Karpas-422 (cell line): Measurements from ENCODE around the gene CAMK1G. TPM values are rescaled to one million over a fixed set of nuclear protein-coding genes. Genes with fewer than 3 reads are reported as not detected.

Experiments used
- DNase-seq: peaks from one replicate; pipeline ENCODE4 v3.0.0-alpha.2; 2015
- H2AFZ ChIP-seq: fragments of 200-600 bp; sonication (generic); 2 replicates; pipeline ENCODE4 v1.6.1; 2014; ENCODE audit warnings: antibody characterized with exemption, low read length, mixed read lengths
- H3K27ac ChIP-seq: fragments of 200-600 bp; sonication (generic); 2 replicates; pipeline ENCODE4 v1.5.1; 2014; ENCODE audit warnings: mild to moderate bottlenecking, low read length, moderate library complexity
- H3K27me3 ChIP-seq: fragments of 200-600 bp; sonication (generic); 2 replicates; pipeline ENCODE4 v1.6.1; 2014; ENCODE audit warnings: low read length, mixed read lengths
- H3K36me3 ChIP-seq: fragments of 200-600 bp; sonication (generic); 2 replicates; pipeline ENCODE4 v1.6.1; 2014; ENCODE audit warnings: low read length, mixed read lengths; ENCODE audit not compliant: insufficient read depth
- H3K4me1 ChIP-seq: fragments of 200-600 bp; sonication (generic); 2 replicates; pipeline ENCODE4 v1.6.1; 2014; ENCODE audit warnings: mild to moderate bottlenecking, low read length, mixed read lengths
- H3K4me2 ChIP-seq: fragments of 200-600 bp; sonication (generic); 2 replicates; pipeline ENCODE4 v1.6.1; 2014; ENCODE audit warnings: low read length, low read depth, mild to moderate bottlenecking; ENCODE audit not compliant: poor library complexity, severe bottlenecking
- H3K4me3 ChIP-seq: fragments of 200-600 bp; sonication (generic); 2 replicates; pipeline ENCODE4 v1.5.1; 2014; ENCODE audit warnings: mild to moderate bottlenecking, antibody characterized with exemption, low read length, mixed read lengths
- H3K79me2 ChIP-seq: fragments of 200-600 bp; sonication (generic); 2 replicates; pipeline ENCODE4 v1.6.1; 2014; ENCODE audit warnings: mild to moderate bottlenecking, low read length, mixed read lengths
- H3K9ac ChIP-seq: fragments of 200-600 bp; sonication (generic); 2 replicates; pipeline ENCODE4 v1.6.0; 2014; ENCODE audit warnings: low read length
- H3K9me2 ChIP-seq: fragments of 200-600 bp; sonication (generic), shearing (Covaris generic); replicated peaks from 2 replicates; pipeline ENCODE4 v1.6.0; 2014; ENCODE audit warnings: mild to moderate bottlenecking, low read length, moderate library complexity; ENCODE audit not compliant: insufficient read depth
- H3K9me3 ChIP-seq: fragments of 300-700, 200-600 bp; sonication (generic); 2 replicates; pipeline ENCODE4 v1.6.1; 2014; ENCODE audit warnings: low read length, mixed read lengths
- H4K20me1 ChIP-seq: fragments of 200-600 bp; sonication (generic); 2 replicates; pipeline ENCODE4 v1.6.1; 2014; ENCODE audit warnings: mild to moderate bottlenecking, antibody characterized with exemption, low read length, low read depth; ENCODE audit not compliant: insufficient read depth
- total RNA-seq: library from RNA; depleted of rRNA; stranded (reverse); fragments of >200 nt; shearing (Covaris generic); gene quantifications from 2 replicates; pipeline ENCODE4 v1.2.3, GENCODE V29; 2014; ENCODE audit warnings: low replicate concordance

The CAMK1G gene
- total RNA-seq, 1 experiment from 2014 or later: not detected

DNA sequence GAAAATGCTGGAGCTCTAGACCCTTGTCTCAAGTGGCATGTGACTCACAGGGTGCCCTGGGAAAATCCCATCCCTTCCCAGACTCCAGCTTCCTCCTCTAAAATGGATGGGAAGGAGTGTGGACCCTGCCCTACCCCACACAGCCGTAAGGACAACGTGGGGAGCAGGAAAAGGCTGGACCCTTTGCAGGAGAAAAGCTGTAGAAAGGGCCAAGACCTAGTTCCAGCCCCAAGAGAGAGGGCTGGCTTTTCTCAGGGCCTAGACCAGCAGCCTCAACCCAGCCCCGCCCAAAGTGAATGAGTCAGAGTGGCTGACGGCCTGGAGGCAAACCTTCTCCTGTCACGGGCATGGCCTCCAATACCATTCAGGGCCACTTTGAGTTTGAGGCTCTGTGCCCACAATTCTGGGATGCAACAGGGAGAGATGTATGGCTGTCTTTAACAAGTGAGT is 67.6 kb downstream of the CAMK1G start:
- Histone ChIP-seq H3K27me3 (no peaks in the 10 kb centered on the region), H3K9ac (no peak overlapping the region), H3K79me2 (no peaks in the 10 kb centered on the region), H3K4me3 (no peak overlapping the region), H3K4me1 (no peaks in the 10 kb centered on the region), H2AFZ (no peak overlapping the region), H3K27ac (no peak overlapping the region), H3K9me3 (no peaks in the 10 kb centered on the region), H3K4me2 (no peak overlapping the region), H3K36me3 (no peaks in the 10 kb centered on the region), H3K9me2 (no peaks in the 10 kb centered on the region), H4K20me1 (no peaks in the 10 kb centered on the region)
- peak; percentile 38 for DNase-seq

DNA sequence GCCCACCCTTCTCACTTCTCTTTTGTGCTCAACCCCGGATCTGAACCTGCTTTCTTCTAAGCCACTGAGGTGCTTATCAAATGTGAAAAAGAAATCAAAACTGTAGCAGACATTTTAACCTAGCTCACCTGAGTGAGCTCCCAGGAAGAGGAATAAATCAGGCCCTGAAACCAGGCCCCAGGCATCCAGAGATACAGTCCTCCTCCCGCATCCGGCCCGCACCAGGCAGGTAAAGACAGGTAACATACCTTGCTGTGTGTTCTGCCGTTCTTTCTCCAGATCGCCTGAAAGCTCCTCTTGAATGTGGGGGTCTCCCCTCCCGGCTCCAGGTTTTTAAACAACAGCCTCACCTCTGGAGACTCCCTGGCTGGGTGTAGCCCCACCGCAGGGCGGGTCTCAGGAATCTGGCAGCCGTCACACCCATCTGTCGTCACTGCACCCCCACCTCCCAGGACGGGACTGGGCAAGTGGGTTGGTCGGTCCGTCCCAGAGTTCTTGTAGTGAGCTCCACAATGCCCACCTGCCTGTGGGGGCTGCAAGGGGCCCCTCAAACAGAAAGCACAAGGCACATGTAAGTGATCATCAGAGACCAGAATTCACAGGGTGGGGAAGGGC is 68.7 kb downstream of the CAMK1G start, which contains the start of gene LAMB3:
TSS of gene LAMB3 (minus strand) at position 305 of the 615 bp plus-strand sequence. CDS start 1,481 bp downstream, outside the sequence.
- Histone ChIP-seq H3K9me2 (no peaks in the 10 kb centered on the region), H3K27me3 (no peaks in the 10 kb centered on the region), H3K79me2 (no peaks in the 10 kb centered on the region), H2AFZ (no peak within 1 kb of the TSS), H3K4me3 (no peak within 1 kb of the TSS), H3K27ac (no peak within 1 kb of the TSS), H3K36me3 (no peaks in the 10 kb centered on the region), H3K4me2 (no peak within 1 kb of the TSS), H3K4me1 (no peaks in the 10 kb centered on the region), H4K20me1 (no peaks in the 10 kb centered on the region), H3K9me3 (no peaks in the 10 kb centered on the region), H3K9ac (no peak within 1 kb of the TSS)
- DNase-seq: no peak

DNA sequence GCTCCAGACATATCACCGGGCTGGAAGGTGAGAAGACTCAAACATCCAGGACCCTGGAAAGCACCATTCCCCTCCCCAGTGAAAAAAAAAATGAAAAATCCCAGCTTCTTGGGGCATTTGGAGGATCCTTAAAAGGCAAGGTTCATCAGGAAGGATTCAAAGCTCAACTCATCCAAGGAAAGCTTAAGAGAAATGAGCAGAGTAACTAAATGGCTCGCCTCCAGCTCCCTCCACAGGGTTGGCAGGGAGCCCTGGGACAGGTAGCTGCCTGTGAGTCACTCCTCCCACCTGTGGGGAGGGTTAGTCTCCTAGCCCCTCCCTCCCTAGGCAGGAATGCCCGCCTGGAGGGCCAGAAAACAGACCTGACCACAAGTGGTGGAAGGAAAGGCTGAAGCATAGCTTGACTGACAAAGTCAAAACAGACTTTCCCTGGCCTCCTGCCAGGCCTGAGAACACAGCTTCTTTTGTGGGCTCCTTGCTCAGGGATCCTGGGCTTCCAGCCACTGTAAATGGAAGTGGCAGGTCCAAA is 69.4 kb downstream of the CAMK1G start:
- Histone ChIP-seq H4K20me1 (no peaks in the 10 kb centered on the region), H3K4me3 (no peak overlapping the region), H3K9ac (no peak overlapping the region), H3K4me2 (no peak overlapping the region), H3K36me3 (no peaks in the 10 kb centered on the region), H3K79me2 (no peaks in the 10 kb centered on the region), H3K9me3 (no peaks in the 10 kb centered on the region), H3K4me1 (no peaks in the 10 kb centered on the region), H2AFZ (no peak overlapping the region), H3K27me3 (no peaks in the 10 kb centered on the region), H3K27ac (no peak overlapping the region), H3K9me2 (no peaks in the 10 kb centered on the region)
- DNase-seq: no peak

DNA sequence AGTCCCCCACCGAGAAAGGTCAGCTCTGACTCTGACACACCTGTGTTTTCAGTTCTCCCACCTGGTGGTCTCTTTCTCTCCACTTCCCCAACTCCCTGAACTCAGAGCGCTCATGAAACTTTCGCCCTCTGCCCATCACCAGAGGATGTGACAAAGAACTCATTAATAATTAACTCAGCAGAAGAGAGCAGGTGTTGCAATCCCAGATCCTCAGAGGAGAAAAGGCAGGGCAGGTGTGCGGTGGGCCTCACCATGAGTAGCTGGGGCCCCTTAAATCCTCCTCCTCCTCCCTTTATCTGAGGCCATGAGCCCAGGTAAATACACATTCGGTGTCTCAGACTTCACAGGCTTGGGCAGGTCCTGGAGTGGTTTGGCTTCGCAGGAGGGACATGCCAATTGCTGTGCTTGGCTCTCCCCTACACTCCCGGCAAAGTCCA is 70.4 kb downstream of the CAMK1G start:
- no peaks in the 10 kb centered on the region for H3K9me3 ChIP-seq
- H3K27ac ChIP-seq: no peak overlapping the region
- no peaks in the 10 kb centered on the region for H3K4me1 ChIP-seq
- H3K36me3 ChIP-seq: no peaks in the 10 kb centered on the region
- no peaks in the 10 kb centered on the region for H3K79me2 ChIP-seq
- no peak overlapping the region for H3K4me3 ChIP-seq
- DNase-seq: no peak
- H2AFZ ChIP-seq: no peak overlapping the region
- no peak overlapping the region for H3K4me2 ChIP-seq
- no peaks in the 10 kb centered on the region for H4K20me1 ChIP-seq
- H3K9me2 ChIP-seq: no peaks in the 10 kb centered on the region
- H3K9ac ChIP-seq: no peak overlapping the region
- no peaks in the 10 kb centered on the region for H3K27me3 ChIP-seq

DNA sequence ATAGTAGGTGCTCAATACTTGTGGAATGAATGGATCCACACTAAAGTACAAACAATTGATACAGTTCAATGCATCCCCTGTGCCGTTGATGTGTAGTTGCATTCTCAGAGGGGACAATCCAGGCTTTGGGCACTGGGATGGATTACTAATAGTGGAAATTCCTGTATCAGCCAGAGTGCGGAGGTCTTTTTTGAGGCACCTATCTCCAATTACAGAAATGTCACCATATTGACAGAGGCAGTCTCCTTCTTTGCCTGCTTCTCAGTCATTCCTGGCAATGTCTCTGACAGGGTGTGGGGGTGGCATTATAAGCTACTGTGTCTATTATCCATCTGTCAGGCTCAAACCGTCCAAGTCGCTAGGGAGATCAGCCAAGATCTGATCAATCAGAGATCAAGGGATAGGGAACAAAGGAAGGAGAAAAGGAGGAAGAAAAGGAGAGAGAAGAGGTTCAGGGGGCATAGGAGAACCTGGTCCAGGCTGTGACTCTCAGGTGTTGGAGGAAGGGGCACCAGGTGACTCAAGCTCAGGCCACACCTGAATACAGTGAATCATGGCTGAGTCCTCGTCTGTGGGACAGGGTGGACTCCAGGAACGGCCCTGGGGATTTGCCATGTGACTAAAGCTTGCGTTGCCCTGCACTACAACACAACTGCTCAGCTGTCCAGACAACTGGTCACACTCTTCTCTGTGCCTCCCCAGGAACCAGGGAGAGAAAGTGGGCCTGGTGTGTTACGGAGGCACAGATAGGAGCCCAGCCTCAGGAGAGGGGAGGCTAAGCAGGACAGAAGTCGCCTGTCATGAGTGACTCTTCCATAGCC is 72.1 kb downstream of the CAMK1G start:
- no peaks in the 10 kb centered on the region for H3K27me3 ChIP-seq
- H3K4me3 ChIP-seq: no peak overlapping the region
- H3K4me1 ChIP-seq: no peaks in the 10 kb centered on the region
- no peaks in the 10 kb centered on the region for H3K79me2 ChIP-seq
- H3K9me3 ChIP-seq: no peaks in the 10 kb centered on the region
- H3K9ac ChIP-seq: no peak overlapping the region
- no peak for DNase-seq
- H3K9me2 ChIP-seq: no peaks in the 10 kb centered on the region
- H3K36me3 ChIP-seq: no peaks in the 10 kb centered on the region
- H4K20me1 ChIP-seq: no peaks in the 10 kb centered on the region
- no peak overlapping the region for H3K4me2 ChIP-seq
- no peak overlapping the region for H2AFZ ChIP-seq
- no peak overlapping the region for H3K27ac ChIP-seq

DNA sequence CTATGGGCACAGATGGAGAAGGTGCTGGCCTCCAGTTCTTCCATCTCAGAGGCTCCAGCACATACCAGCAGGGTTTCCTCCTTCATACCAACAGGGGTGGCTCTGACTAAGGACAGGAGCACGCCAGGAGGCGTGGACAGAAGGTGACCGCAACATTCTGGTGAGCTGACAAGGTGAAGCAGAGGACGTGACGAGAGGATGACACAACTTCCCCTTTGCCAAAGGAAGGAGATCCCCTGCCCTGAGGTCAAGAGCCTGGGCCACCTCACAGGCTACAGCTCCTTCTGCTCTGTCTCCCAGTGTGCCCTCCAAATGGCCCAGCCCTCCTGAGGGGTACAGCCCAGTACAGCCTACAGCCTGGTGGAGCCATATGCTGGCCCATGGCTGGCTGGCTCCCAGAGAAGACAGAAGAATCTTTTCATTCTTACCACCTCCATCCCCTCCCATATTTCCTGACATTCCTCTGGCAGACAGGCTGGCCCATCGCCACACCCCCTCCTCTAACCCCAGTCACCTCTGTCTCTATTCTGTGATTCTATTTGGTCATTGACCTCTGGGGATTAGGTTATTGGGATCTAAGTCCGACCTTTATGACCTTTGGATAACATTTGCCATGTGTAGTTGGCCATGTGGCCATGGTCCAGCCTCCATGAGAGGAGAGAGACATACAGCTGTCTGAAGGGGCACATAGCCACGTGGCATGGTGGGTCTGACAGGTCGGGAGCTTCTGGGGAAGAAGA is 73.8 kb downstream of the CAMK1G start:
- no peaks in the 10 kb centered on the region for H3K36me3 ChIP-seq
- DNase-seq: no peak
- H3K4me1 ChIP-seq: no peaks in the 10 kb centered on the region
- no peaks in the 10 kb centered on the region for H3K9me3 ChIP-seq
- H3K79me2 ChIP-seq: no peaks in the 10 kb centered on the region
- H2AFZ ChIP-seq: no peak overlapping the region
- no peak overlapping the region for H3K27ac ChIP-seq
- H3K9me2 ChIP-seq: no peaks in the 10 kb centered on the region
- H3K9ac ChIP-seq: no peak overlapping the region
- no peak overlapping the region for H3K4me2 ChIP-seq
- no peaks in the 10 kb centered on the region for H3K27me3 ChIP-seq
- no peak overlapping the region for H3K4me3 ChIP-seq
- no peaks in the 10 kb centered on the region for H4K20me1 ChIP-seq

DNA sequence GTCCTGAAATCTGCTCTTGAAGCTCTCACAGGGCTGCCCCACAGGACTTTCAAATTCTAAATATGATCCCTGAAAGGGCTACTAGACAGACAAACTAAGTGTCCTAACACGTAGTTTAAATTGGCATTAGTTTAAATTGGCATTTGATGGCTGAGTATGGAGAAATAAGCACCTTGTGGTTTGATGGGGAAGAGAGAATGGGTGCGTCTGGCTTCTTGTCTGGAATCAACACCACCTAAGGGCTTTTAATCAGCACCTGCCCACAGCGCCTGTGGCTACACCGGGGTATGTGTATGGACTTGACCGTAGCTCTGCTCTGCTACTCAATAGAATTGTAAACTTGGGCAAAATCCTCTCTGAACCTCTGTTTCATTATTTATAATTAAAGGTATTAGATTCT is 74.4 kb downstream of the CAMK1G start:
- DNase-seq: peak; percentile 12
- no peaks in the 10 kb centered on the region for H3K27me3 ChIP-seq
- H3K9ac ChIP-seq: no peak overlapping the region
- no peaks in the 10 kb centered on the region for H3K9me2 ChIP-seq
- no peak overlapping the region for H3K4me3 ChIP-seq
- no peaks in the 10 kb centered on the region for H3K79me2 ChIP-seq
- no peak overlapping the region for H3K27ac ChIP-seq
- no peaks in the 10 kb centered on the region for H3K9me3 ChIP-seq
- no peaks in the 10 kb centered on the region for H3K36me3 ChIP-seq
- H2AFZ ChIP-seq: no peak overlapping the region
- no peak overlapping the region for H3K4me2 ChIP-seq
- no peaks in the 10 kb centered on the region for H3K4me1 ChIP-seq
- H4K20me1 ChIP-seq: no peaks in the 10 kb centered on the region

DNA sequence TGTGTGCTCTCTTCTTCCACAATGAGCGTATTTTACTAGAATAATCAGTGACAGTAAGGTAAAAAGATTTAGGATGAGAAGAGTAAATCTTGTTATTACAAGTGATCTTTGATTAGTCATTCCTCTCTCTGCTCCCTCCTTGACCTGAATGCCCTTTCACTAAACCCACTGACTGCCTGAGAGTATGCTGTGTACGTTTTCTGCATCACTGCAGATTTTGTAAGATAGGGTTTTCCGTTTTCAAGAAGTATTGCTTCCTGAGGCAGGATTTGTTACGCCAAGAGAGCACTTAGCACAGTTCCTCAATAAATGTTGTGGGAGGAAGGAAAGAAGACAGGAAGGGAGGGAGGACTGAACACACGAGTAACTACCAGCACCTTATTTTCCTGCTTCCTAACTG is 76.4 kb downstream of the CAMK1G start:
- no peak overlapping the region for H3K9ac ChIP-seq
- H3K79me2 ChIP-seq: no peaks in the 10 kb centered on the region
- no peaks in the 10 kb centered on the region for H3K4me1 ChIP-seq
- H3K27me3 ChIP-seq: no peaks in the 10 kb centered on the region
- H3K4me3 ChIP-seq: no peak overlapping the region
- no peaks in the 10 kb centered on the region for H3K9me2 ChIP-seq
- H3K4me2 ChIP-seq: no peak overlapping the region
- H4K20me1 ChIP-seq: no peaks in the 10 kb centered on the region
- H3K27ac ChIP-seq: no peak overlapping the region
- no peaks in the 10 kb centered on the region for H3K36me3 ChIP-seq
- no peaks in the 10 kb centered on the region for H3K9me3 ChIP-seq
- no peak overlapping the region for H2AFZ ChIP-seq
- no peak for DNase-seq
